CD4-positive, alpha-beta T cell treated with Interleukin-4 for 1 hour (primary cell): ENCODE measurements around the gene OR5C1.
"Not testable (repeated sequence)": the region's sequence is repeated elsewhere in the genome, so short reads cannot be mapped to it uniquely, and the experiment has no call there.

ENCODE experiments used
- DNase-seq, 2 donors: peaks; one replicate each; pipeline ENCODE4 v3.0.0-alpha.2; 2020 to 2022

The OR5C1 gene

GRCh38 chr9:122812736-122813135 is 24.0 kb downstream of the OR5C1 start:
- no peak for DNase-seq

- DNase-seq: no peak
Measured at GRCh38 chr9:122814545-122814944, 25.8 kb downstream of the OR5C1 start.

DNA sequence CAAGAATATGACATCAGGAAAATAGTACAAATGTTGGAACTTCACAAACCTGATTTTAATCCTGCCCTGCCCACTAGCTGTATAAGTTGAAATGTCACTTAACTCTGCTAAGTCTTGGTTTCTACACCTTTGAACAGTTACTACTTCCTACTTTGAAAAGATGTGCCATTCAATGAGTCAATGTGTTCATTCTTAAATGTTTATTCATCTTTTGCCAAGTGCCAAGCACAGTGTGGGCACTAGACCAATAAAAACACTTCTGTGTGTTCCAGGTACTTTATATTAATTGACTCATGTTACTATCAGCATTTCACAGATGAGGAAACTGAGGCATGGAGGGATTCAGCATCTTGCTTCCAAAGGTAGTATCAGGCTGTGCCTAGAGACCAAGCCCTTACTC is 26.8 kb downstream of the OR5C1 start:
- no peak for DNase-seq

DNA sequence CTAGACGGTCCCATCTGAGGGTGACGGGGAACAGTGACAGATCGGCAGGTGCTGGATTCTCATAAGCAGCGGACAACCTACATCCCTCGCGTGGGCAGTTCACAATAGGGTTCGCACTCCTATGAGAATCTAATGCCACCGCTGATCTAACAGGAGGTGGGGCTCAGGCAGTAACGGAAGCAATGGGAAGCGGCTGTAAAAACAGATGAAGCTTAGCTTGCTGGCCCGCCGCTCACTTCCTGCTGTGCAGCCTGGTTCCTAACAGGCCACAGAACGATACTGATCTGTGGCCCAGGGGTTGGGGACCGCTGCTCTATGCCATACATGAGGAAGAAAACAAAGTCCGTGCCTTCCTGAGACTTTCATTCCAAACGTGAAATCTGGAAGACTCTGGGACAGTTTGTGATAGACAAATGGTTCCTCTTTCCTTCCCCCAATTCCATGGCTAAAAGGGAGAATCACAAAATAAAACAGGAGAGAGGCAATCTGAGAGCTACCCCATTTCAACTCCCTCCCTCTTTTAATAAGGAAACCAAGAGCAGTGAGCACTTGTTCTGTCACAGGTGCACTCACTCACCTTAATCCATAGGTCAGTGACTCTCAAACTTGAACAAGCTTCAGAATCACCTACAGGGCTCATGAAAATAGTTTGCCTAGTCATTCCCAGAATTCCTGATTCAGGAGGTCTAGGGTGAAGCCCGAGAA is 27.6 kb downstream of the OR5C1 start:
- DNase-seq: peak; percentile 43 to 50

DNA sequence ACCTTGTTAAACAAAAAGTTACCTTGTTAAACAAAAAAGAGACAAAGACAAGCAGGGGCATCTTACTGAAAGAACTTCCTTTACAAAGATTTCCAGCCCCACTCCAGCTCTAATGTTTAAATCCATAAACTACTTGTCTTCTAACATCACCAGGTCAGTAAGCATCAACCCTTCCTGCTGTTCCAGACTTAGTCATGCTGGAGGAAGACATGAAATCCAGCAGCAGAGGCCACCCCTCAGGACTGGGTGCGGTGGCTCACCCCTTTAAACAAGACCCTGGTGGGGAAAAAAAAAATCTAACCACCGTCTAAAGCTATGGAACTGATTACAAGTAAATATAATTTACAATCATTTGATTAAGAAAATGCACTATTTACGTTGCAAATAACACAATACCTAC is 30.6 kb downstream of the OR5C1 start:
- no peak for DNase-seq

DNA sequence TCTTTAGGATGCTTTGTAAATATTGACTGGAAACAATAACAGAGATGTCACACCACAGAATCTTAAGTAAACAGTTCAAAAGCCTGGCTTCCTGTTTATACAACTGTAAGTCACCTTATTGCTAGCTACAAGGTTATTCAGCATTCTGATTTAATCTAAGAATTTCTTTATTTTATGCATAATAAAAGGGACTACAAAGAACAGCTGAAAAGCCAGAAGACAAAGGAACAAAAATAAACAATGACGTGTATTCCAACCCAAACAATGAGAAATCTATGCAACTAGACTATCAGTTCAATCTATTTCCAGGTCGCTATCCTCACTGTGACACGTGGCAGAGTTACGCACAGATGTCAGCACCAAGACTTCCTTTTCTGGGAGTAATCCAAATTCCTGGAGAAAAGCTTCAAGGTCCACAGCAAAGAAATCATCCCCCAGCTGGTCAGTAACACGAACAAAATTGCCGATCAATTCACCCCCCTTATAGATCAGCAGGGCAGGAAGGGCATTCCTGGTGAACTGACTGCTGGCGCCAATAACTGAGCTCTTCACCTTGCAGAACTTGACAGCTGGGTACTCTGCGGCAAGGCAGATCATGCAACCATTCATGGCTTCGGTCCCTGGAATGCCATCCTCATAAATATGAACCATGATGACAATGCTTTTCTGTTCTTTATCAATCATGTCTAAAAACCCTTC is 31.2 kb downstream of the OR5C1 start:
- DNase-seq: no peak

DNA sequence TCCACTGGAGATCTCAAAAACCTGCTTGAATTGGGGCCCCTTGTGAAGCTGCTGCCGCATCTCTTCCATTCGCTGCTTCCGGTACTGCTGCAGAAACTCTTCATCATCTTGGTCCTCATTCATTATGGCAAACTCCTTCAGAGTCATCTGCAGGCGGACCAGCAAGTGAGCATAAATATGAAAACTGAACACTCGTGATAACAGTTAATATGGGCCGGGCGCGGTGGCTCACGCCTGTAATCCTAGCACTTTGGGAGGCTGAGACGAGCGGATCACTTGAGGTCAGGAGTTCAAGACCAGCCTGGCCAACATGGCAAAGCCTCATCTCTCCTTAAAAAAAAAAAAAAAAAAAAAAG is 31.7 kb downstream of the OR5C1 start:
- no peak for DNase-seq

DNA sequence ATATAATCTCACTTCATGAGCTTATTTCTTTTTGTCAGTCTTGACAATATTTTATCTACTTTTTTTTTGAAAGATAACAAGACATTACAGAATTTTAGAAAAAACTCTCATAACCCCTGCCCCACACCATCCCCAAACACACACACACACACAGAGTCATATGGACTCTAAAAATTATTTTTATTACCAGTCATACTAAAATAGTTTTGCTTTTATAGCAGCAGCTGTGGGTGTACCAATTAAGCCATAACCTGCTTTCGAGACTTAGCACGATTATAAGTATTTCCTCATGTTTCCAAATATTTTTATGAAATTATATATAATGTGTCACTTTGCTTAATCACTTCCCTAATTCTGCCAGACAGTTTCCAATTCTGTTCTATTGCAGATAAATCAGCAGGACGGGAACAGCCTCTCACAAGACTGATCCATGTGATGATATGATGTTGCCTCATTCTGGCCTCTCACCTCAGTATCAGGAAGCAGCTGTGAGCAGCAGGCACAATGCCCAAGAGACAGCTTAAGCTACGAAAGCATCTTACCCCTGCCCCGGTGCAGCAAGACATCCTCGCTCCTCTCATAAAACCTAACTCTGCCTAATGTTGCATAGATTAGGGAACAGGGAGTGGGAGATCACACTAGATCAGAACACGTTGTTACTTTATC is 32.7 kb downstream of the OR5C1 start:
- no peak for DNase-seq

- no peak for DNase-seq
Measured at GRCh38 chr9:122822056-122822455, 33.3 kb downstream of the OR5C1 start.

DNA sequence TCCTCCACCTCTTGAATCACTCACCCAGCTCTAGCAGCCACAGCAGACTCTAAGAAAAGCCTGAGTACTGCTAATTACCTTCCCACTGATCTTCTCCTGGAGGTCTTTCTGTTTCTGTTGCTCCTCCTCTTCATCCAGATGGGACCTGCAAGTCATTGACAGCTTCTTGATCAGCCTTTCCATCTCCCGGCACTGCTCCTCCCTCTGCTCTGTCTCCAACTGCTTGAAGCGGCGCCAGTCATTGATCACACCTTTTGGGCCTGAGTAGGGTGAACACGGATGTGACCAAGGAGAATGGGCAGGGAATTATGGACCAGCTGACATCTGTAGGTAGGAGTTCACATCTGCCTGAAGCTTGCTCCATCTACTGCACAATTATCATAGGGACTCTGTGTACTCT is 34.2 kb downstream of the OR5C1 start:
- no peak for DNase-seq

GRCh38 chr9:122827761-122828093 is 39.0 kb downstream of the OR5C1 start:
- DNase-seq: no peak

DNA sequence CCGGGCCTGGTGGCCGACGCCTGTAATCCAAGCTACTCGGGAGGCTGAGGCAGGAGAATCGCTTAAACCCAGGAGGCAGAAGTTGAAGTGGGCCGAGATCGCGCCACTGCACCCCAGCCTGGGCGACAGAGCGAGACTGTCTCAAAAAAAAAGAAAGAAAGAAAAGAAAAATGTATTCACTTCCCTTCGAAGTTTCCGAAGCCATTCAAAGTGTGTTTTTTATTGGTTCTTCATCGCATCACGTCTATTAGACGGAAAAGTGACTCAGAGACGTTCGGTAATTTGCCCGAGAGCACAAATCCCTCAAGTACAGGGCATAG is 40.2 kb downstream of the OR5C1 start:
- DNase-seq: not testable (repeated sequence)

- DNase-seq: no peak
Measured at GRCh38 chr9:122832194-122832593, 43.5 kb downstream of the OR5C1 start.

GRCh38 chr9:122835313-122835731 is 46.6 kb downstream of the OR5C1 start:
- DNase-seq: no peak

DNA sequence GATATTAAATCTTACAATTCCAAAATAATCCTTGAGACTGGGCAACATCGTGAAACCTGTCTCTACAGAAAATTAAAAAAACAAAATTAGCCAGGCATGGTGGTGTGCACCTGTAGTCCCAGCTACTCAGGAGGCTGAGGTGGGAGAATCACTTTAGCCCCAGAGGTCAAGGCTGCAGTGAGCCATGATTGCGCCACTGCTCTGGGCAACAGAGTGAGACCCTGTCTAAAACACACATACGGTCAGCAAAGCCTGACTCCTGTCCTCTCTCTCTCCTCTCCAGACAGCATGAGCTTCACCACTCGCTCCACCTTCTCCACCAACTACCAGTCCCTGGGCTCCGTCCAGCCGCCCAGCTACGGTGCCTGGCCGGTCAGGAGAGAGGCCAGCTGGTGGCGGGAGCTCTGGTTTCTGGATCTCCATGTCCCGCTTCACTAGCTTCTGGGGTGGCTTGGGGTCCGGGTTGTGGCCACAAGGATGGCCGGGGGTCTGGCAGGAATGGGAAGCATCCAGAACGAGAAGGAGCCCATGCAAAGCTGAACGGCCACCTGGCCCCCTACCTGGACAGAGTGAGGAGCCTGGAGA is 48.6 kb downstream of the OR5C1 start:
- no peak for DNase-seq

DNA sequence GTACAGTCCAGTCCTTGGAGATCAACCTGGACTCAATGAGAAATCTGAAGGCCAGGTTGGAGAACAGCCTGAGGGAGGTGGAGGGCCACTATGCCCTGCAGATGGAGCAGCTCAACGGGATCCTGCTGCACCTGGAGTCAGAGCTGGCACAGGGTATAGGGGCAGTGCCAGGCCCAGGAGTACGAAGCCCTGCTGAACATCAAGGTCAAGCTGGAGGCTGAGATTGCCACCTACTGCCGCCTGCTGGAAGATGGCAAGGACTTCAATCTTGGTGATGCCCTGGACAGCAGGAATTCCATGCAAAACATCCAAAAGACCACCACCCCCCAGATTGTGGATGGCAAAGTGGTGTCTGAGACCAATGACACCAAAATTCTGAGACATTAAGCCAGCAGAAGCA is 49.7 kb downstream of the OR5C1 start:
- not testable (repeated sequence) for DNase-seq
